B cell (primary cell): ENCODE data around the gene UNC119. TPM values are rescaled to one million over a fixed set of nuclear protein-coding genes. Genes with fewer than 3 reads are reported as not detected.

Source experiments
- ATAC-seq: fragments of 200-7000 bp; cut with Tn5 transposase; one replicate; pipeline ENCODE4 v1.10.0; 2021; ENCODE audit warnings: low read depth, mild to moderate bottlenecking, moderate number of reproducible peaks, moderate library complexity
- CTCF ChIA-PET: fragments of 350-600 bp; sonication (Branson Sonifier 250); formaldehyde crosslinking; loops from one replicate; lab custom pipeline; 2021; ENCODE audit warnings: antibody characterized with exemption, inconsistent platforms; lab: Charles Lee
- POLR2A ChIA-PET: fragments of 350-600 bp; sonication (Branson Sonifier 250); formaldehyde crosslinking; loops from one replicate; lab custom pipeline; 2021; ENCODE audit warnings: antibody characterized with exemption; lab: Charles Lee
- DNase-seq: peaks from one replicate; pipeline ENCODE4 v3.0.0; 2013
- H2AFZ ChIP-seq: 2 replicates; pipeline ENCODE4 v1.6.1; 2012; ENCODE audit warnings: mild to moderate bottlenecking, low read depth, low read length; ENCODE audit not compliant: insufficient read depth, poor library complexity, severe bottlenecking
- H3K27ac ChIP-seq, 2 donors: 1 replicate in 1 of 2; 2 replicates in 1 of 2; pipeline ENCODE4 v1.5.1; 2012 to 2013; ENCODE audit warnings: low read length in 2 of 2, mild to moderate bottlenecking in 2 of 2, moderate library complexity in 1 of 2
- H3K27me3 ChIP-seq, 4 experiments: fragments of 200-600 bp in 1 of 4; sonication (generic) in 1 of 4; replicated peaks in 1 of 4; 1 replicate in 2 of 4; 2 replicates in 2 of 4; pipeline versions ENCODE4 v1.6.1 to v1.7.0; 2013 to 2016; ENCODE audit warnings: low read length in 3 of 4, mild to moderate bottlenecking in 2 of 4, mixed read lengths in 1 of 4, moderate library complexity in 1 of 4; ENCODE audit not compliant: insufficient read depth in 4 of 4, control insufficient read depth in 3 of 4; ENCODE audit errors: control extremely low read depth in 1 of 4
- H3K36me3 ChIP-seq, 2 experiments: replicated peaks in 1 of 2; 1 replicate in 1 of 2; 2 replicates in 1 of 2; pipeline versions ENCODE4 v1.6.1 to v1.7.1; 2013; ENCODE audit warnings: low read length in 1 of 2; ENCODE audit not compliant: insufficient read depth in 2 of 2, control insufficient read depth in 1 of 2; ENCODE audit errors: control extremely low read depth in 1 of 2, extremely low read depth in 1 of 2
- H3K4me1 ChIP-seq, 2 donors: fragments of 200-600 bp in 1 of 2; sonication (generic) in 1 of 2; 1 replicate in 1 of 2; 2 replicates in 1 of 2; pipeline versions ENCODE4 v1.5.1 to v1.6.1; 2013 to 2017; ENCODE audit warnings: low read length in 2 of 2; ENCODE audit not compliant: control insufficient read depth in 2 of 2, insufficient read depth in 2 of 2
- H3K4me2 ChIP-seq: replicated peaks from 2 replicates; pipeline ENCODE3; 2012; ENCODE audit warnings: mild to moderate bottlenecking, low read depth, low read length; ENCODE audit not compliant: poor library complexity, severe bottlenecking
- H3K4me3 ChIP-seq, 5 experiments: fragments of 200-600 bp in 1 of 5; sonication (generic) in 1 of 5; 1 replicate in 3 of 5; 2 replicates in 2 of 5; pipeline versions ENCODE4 v1.5.1 to v1.7.0; 2011 to 2016; ENCODE audit warnings: low read length in 4 of 5, mild to moderate bottlenecking in 4 of 5, low read depth in 2 of 5, control low read depth in 1 of 5, moderate library complexity in 1 of 5; ENCODE audit not compliant: insufficient read depth in 1 of 5; ENCODE audit errors: control extremely low read depth in 1 of 5, extremely low read depth in 1 of 5
- H3K79me2 ChIP-seq: fragments of 200-600 bp; sonication (generic); one replicate; pipeline ENCODE4 v1.6.0; 2016; ENCODE audit warnings: low read length; ENCODE audit not compliant: control insufficient read depth, insufficient read depth
- H3K9ac ChIP-seq: fragments of 200-600 bp; sonication (generic); 2 replicates; pipeline ENCODE4 v1.6.1; 2017; ENCODE audit warnings: mild to moderate bottlenecking, low read length, moderate library complexity
- H3K9me3 ChIP-seq, 3 donors: one replicate each; pipeline versions ENCODE4 v1.6.1 to v1.7.1; 2013; ENCODE audit warnings: low read length in 2 of 3; ENCODE audit not compliant: control insufficient read depth in 2 of 3, insufficient read depth in 1 of 3; ENCODE audit errors: control extremely low read depth in 1 of 3
- H4K20me1 ChIP-seq: 2 replicates; pipeline ENCODE4 v1.6.0; 2012; ENCODE audit warnings: mild to moderate bottlenecking, low read length; ENCODE audit not compliant: insufficient read depth, control insufficient read depth, poor library complexity, severe bottlenecking
- H3K27ac Mint-ChIP-seq: one replicate; pipeline ENCODE4 v1.8.0; 2021; ENCODE audit warnings: mixed read lengths
- H3K27me3 Mint-ChIP-seq: one replicate; pipeline ENCODE4 v1.8.0; 2021; ENCODE audit warnings: mixed read lengths
- H3K4me1 Mint-ChIP-seq: one replicate; pipeline ENCODE4 v1.8.0; 2021; ENCODE audit warnings: mixed read lengths
- H3K4me3 Mint-ChIP-seq: one replicate; pipeline ENCODE4 v1.8.0; 2021; ENCODE audit warnings: mixed read lengths
- H3K9me3 Mint-ChIP-seq: one replicate; pipeline ENCODE4 v1.8.0; 2022; ENCODE audit warnings: mixed read lengths; ENCODE audit not compliant: insufficient read depth
- EZH2 ChIP-seq: IDR thresholded peaks from 2 replicates; pipeline ENCODE4 v1.6.1; 2012; ENCODE audit warnings: borderline replicate concordance, low read depth, mild to moderate bottlenecking, moderate library complexity, low read length; ENCODE audit not compliant: insufficient read depth, poor library complexity, severe bottlenecking
- WGBS: methylation state at CpG from one replicate; pipeline ENCODE4 v1.1.5; 2013; ENCODE audit warnings: missing lambda C conversion rate; ENCODE audit not compliant: insufficient coverage; 5-methylcytosine and 5-hydroxymethylcytosine counted together
- intact Hi-C: fragments of 100-400 bp; cut with micrococcal nuclease; formaldehyde crosslinking; loops from one replicate; pipeline ENCODE4 v1.10.0; 2022
- polyA plus RNA-seq: library from polyadenylated mRNA; depleted of rRNA; stranded (reverse); fragments of >200 nt; gene quantifications from 2 replicates; pipeline ENCODE4 v1.2.3, GENCODE V29; 2012
- total RNA-seq, 2 donors: library from RNA; stranded (reverse); fragments of 120-200 nt in 1 of 2; gene quantifications; 1 replicate in 1 of 2; 2 replicates in 1 of 2; pipeline versions ENCODE4 v1.2.3 to v1.2.4, GENCODE V29; 2013 to 2022
- TF ChIP-seq, protein P1 (sequence below): fragments of 200-600 bp; IDR thresholded peaks from one replicate; pipeline ENCODE4 v1.8.0; 2022; ENCODE audit warnings: antibody characterized with exemption, mild to moderate bottlenecking

Gene UNC119
- total and polyA plus RNA-seq, 2 donors (not counting 1 experiment from before 2014, with no cell fraction given): 75.3 to 174 TPM

GRCh38 chr17:28521311-28522085 is 30.9 kb downstream of the UNC119 start:
- ChIA-PET CTCF (interaction anchor here (1.1 kb wide), 1 partner anchor 18 kb away, joined by 3 read pairs; no protein-coding TSS in a partner anchor), POLR2A (no interaction called here)
- WGBS: 94% methylated on average over 11 of the region's 21 CpGs
- H3K9me3 ChIP-seq: no peaks in the 10 kb centered on the region
- DNase-seq (no peak), ATAC-seq (no peak)
- no peaks in the 10 kb centered on the region for H3K79me2 ChIP-seq
- H3K27me3 ChIP-seq: no peaks in the 10 kb centered on the region
- H3K9me3 Mint-ChIP-seq: no peaks in the 10 kb centered on the region
- no peak overlapping the region for H3K4me3 ChIP-seq
- no peak overlapping the region for H3K27ac ChIP-seq
- no peak overlapping the region for H3K4me2 ChIP-seq
- H3K4me1 ChIP-seq: peaks cover 0 to 9% of the 10 kb centered on the region in 2 donors
- no peak overlapping the region for H3K27ac Mint-ChIP-seq
- TF ChIP-seq, protein P1, sequence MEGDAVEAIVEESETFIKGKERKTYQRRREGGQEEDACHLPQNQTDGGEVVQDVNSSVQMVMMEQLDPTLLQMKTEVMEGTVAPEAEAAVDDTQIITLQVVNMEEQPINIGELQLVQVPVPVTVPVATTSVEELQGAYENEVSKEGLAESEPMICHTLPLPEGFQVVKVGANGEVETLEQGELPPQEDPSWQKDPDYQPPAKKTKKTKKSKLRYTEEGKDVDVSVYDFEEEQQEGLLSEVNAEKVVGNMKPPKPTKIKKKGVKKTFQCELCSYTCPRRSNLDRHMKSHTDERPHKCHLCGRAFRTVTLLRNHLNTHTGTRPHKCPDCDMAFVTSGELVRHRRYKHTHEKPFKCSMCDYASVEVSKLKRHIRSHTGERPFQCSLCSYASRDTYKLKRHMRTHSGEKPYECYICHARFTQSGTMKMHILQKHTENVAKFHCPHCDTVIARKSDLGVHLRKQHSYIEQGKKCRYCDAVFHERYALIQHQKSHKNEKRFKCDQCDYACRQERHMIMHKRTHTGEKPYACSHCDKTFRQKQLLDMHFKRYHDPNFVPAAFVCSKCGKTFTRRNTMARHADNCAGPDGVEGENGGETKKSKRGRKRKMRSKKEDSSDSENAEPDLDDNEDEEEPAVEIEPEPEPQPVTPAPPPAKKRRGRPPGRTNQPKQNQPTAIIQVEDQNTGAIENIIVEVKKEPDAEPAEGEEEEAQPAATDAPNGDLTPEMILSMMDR: no peak
- TF ChIP-seq EZH2: no peak
- no peaks in the 10 kb centered on the region for H4K20me1 ChIP-seq
- intact Hi-C loops: no loop called here
- H3K9ac ChIP-seq: no peak overlapping the region
- H3K36me3 ChIP-seq: no peaks in the 10 kb centered on the region
- H3K4me3 Mint-ChIP-seq: no peak overlapping the region
- H3K27me3 Mint-ChIP-seq: no peaks in the 10 kb centered on the region
- H3K4me1 Mint-ChIP-seq: peaks cover 6% of the 10 kb centered on the region
- no peak overlapping the region for H2AFZ ChIP-seq

DNA sequence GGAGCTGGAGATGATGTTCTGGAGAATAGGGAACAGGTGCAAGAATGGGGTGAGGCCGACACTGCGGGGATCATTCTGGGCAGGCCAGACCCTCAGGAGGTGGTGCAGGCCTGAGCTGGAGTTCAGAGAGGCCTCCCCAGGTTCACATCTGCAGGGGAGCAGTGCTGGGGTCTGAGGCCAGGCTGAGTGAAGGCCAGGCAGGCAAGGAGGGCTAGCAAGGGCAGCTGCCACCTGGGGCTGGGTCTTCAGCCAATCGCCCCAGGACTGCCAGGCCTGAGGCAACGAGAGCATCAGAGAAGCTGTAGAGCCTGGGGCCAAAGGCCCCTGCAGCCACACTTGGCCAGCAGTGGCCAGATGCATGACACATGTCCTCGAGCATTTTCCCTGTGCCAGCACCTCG is 31.7 kb downstream of the UNC119 start:
- no peak overlapping the region for H2AFZ ChIP-seq
- ATAC-seq (no peak), DNase-seq (no peak)
- H3K27me3 Mint-ChIP-seq: no peaks in the 10 kb centered on the region
- intact Hi-C loops: no loop called here
- ChIA-PET POLR2A (no interaction called here), CTCF (no interaction called here)
- H3K9ac ChIP-seq: no peak overlapping the region
- H3K9me3 Mint-ChIP-seq: no peaks in the 10 kb centered on the region
- H3K27ac ChIP-seq: no peak overlapping the region
- no peaks in the 10 kb centered on the region for H3K27me3 ChIP-seq
- no peaks in the 10 kb centered on the region for H3K79me2 ChIP-seq
- no peaks in the 10 kb centered on the region for H3K9me3 ChIP-seq
- no peak overlapping the region for H3K4me3 Mint-ChIP-seq
- H3K4me2 ChIP-seq: no peak overlapping the region
- H3K4me3 ChIP-seq: no peak overlapping the region
- peaks cover 6% of the 10 kb centered on the region for H3K4me1 Mint-ChIP-seq
- no peaks in the 10 kb centered on the region for H3K36me3 ChIP-seq
- no peak overlapping the region for H3K27ac Mint-ChIP-seq
- TF ChIP-seq EZH2: no peak
- TF ChIP-seq, protein P1: no peak
- no peaks in the 10 kb centered on the region for H4K20me1 ChIP-seq
- WGBS: 68% methylated on average over 6 of the region's 6 CpGs
- H3K4me1 ChIP-seq: peaks cover 0 to 9% of the 10 kb centered on the region in 2 donors
